HG03378 (cell line): ENCODE data around the gene ZNF438.
"Not testable (repeated sequence)": the region's sequence is repeated elsewhere in the genome, so short reads cannot be mapped to it uniquely, and the experiment has no call there.

Experiments
- ATAC-seq: cut with Tn5 transposase; IDR thresholded peaks from one replicate; pipeline ENCODE4 v1.9.1; 2021; ENCODE audit warnings: mild to moderate bottlenecking, moderate library complexity; ENCODE audit not compliant: unreplicated experiment

ZNF438 gene

DNA sequence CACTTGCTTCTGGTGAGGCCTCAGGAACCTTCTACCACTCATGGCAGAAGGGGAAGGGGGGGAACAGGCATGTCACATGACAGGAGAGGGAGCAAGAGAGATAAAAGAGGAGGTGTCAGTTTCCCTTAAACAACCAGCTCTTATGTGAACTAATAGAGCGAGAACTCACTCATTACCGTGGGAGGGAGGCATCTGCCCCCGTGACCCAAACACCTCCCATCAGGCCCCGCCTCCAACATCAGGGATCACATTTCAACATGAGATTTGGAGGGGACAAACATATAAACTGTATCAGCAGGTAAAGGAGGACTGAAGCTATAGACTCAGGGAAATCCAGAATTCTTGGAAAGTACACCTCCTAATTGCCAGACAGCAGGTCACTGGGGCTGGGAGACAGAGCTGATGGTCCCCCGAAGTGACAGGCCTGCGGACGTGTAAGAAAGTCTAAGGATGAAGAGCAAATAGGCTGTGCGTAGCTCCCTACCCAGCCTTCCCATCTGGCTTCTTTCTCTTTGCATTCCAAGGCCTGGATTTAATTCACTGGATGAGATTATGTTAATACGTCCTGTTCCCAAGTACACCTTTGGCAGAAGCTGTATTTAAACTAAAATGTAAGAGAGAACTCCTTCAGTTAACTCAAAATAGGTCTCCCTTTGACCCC lies 215.4 kb downstream of the ZNF438 start:
- no peak for ATAC-seq

DNA sequence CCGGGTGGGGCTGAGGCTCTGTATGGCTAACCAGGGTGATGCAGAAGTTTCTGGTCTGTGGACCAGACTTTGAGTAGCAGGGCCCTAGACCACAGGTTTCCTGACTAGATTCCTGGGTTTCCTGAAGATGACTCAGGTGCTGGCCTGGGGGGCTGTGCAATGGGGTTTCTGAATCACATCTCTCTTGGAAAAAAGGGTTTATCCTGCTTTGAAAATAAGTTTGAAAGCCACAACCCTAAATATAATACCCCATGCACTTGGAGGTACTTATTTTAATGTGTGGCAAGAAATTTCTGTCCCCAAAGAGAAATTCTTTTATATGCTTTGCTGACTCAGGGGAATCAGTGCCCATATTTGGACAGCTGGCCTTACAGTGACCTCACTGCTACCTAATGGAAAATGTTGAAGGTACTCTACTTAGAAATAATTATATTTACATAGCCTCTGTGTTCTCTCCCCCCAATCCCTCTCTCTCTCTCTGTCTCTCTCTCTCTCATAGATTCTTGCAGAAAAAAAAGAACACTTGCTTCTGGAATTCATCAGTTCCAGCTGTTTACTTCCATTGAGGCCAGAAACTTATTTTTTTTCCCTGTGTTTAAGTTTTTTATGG lies 217.7 kb downstream of the ZNF438 start:
- ATAC-seq: no peak

DNA sequence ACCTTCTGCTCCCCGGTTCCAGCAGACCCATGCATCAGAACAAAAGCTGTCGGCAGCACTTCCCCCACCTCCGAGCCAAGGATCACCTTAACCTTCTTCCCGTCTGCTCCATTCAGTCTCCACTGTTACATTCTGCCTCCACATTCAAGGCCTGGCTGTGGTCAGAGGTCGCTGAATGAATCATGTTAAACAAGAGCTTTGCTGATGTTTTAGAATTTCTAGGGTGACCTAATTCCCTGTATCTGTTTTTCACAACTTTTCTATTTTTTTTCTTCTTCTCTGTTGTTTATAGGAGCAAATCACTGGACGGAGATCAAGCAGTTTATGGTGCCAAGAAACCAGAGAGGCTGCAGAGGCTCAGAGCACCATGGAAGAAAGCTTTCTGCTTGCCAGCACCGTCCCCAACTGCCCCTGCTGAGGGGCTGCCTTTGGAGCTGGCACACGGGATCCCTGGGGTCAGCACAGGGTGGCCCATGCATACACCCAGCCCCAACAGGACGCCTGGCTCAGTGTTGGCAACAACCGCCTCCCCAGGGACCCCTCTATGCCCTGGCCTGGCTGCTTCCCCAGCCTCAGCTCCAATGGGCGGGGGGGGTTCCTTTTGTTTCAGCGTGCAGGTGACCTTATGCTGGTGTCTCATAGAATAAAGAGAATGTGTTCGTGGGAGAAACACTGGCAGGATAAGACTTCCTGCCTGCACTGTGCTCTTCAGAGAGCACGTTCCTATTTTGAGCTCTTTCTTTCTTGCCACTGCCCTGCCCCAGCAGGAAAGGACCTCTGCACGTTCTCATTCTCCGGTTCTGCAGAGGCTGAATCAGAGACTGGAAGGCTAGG lies 219.4 kb downstream of the ZNF438 start:
- no peak for ATAC-seq

DNA sequence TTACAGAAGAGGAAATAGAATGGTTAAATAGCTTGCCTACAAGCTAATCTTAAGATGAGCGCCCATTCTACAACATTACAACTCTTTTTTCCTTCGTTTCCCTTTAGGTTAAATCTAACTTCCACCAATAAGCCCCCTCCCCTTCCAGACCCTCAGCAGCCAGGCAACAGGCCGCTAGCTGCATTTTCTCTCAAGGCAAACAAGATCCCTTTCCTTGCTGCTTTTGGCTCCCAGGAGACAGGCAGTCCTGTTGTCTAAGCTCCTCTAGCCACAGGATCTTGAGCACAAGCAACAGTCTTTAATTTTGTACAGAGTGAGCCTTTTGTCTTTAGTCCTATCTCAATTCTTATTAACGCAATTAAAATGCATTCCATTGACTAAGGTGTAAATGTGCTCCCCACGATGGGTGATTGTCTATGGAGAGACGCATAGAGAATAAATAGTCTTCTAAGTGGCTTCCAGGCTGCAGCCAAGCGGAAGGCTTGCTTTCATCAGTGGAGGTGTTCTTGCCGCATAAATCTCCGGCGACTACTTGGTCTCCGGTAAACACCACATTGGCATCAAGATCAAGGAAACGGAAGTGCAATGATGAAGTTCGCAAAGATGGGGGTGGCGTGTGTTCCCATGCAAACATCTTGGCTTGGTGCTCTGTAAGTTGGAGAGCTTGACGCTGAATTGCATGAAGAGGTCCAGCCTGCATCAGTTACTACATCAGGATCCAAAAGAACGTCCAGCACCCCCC lies 220.2 kb downstream of the ZNF438 start:
- no peak for ATAC-seq

DNA sequence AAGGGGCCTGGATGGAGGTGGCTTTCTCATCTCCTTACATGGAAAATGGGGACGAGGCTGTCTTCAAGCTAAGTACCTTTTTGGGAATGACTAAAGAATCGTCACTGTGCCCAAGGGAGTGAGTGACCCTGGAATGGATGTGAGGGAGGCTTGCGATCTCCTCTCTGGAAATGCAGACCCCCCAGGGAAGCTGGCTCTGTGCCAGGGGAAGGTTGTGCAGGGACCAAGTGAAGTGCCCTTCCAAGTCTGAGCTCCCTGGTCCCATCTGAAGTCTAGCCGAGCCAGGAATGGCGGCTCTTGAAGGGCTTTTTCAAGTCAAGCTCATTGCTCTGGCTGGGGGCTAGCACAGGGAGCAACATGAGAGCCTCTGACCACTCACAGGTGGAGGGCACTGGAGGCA lies 221.2 kb downstream of the ZNF438 start:
- ATAC-seq: no peak

DNA sequence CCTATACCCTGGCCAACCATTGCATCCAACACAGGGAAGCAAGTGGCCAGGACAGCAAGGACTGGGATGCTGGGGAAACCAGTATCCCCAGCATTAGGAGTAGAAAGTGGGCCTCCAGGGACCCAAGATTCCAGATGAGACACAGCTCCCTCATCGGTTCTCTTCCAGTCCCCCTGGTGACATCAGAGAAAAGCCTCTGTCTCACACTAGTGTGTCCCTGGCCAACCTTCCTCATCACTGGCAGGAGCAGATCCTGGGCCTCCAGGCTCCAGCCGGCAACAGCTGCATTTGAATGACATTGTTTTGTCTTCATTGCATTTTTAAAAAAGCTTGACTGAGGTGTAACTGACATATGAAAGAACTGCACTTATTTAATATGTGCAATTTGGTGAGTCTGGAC lies 224.8 kb downstream of the ZNF438 start:
- no peak for ATAC-seq

DNA sequence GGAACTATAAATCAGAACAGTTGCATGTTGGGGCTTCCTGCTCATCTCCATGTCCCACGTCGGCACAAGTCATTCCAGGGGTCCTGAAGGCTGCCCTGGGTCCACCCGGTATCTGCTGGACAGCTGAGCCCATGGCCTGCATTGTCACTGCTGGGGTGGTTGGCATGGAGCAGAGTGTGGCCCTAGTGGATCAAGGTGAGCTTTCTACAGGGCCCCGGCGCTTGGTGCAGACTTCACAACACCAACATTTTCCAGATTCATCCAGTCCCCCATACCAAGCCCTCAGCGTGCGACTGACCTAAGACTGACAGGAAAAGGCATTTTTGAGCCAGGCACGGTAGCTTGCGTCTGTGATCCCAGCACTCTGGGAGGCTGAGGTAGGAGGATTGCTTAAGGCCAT lies 226.6 kb downstream of the ZNF438 start:
- ATAC-seq: no peak

DNA sequence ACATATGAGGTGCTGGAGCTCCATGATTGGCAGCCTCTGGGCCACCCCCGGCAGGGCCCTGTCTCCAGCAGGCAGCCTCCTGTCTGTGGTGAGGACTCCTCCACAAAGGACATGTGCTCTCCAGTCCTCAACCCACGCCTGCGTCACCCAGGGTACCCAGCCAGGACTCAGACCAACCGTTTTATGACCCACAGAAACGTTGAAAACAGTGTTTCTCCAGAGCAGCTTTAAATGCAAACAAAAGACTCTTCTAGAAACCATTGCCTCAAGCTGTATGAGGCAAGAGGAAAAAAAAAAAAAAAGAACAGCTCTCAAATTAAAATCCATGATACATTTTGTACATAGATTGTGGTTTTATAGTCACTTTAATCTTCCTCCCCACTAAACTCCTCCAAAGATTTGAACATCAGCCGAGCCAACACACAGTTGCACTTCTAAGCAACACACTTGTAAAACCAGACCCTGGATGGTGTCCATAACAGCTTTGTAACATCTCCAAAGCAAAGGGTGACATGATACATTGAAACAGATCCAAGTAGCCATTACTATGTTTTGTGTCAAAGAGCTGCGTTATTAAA lies 227.1 kb downstream of the ZNF438 start:
- no peak for ATAC-seq

DNA sequence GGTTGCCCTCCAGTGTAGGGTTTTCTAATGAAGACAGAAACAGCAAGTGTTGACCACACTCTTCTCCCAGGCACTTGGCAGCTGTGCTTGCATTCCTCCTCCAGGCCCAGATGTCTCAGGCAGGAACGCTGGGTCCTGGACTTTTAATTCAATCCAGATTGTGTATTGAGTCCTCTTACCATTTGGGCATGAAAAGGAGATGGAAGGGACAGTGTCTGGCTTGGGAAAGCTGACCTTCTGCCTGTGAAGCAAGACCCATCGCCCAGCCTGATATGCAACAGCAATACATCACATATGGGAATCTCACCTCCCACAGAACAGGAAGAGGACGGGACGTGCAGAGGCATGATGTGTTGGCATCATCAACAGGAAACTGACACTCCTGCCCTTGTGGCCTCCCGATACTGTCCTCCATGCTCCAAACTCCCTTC lies 227.8 kb downstream of the ZNF438 start:
- no peak for ATAC-seq

DNA sequence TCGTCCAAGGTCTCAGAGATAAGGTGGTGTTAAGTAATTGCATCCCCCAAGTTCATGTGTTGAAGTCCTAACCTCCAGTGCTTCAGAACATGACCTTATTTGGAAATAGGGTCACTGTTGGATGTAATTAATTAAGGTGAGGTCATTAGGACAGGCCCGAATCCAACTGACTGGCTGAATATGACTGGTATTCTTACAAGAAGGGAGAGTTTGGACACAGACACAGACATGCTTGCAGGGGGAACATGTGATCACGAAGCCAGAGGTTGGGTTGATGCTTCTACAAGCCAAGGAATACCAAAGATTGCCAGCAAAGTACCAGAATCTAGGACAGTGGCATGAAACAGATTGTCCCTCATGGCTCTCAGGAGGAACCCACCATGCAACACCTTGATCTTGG lies 228.6 kb downstream of the ZNF438 start:
- no peak for ATAC-seq

DNA sequence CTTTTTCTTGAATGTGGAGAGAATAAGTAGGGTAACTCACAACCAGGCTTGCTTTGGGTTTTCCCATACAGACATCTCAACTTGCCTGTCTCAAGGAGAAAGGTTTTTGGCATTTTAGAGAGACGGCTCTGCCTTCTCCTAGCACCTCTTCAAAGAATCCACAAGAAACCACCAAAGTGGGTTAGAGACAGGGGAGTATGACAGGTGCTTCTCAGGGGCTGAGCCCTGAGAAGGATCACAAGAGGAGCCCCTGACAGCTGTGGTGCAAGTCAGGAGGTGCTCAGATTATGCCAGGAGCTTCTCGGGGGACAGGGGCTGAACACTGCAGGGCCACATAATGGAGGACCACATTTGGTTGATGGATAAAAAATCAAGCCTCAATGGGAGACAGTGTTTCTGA lies 231.3 kb downstream of the ZNF438 start:
- ATAC-seq: no peak

DNA sequence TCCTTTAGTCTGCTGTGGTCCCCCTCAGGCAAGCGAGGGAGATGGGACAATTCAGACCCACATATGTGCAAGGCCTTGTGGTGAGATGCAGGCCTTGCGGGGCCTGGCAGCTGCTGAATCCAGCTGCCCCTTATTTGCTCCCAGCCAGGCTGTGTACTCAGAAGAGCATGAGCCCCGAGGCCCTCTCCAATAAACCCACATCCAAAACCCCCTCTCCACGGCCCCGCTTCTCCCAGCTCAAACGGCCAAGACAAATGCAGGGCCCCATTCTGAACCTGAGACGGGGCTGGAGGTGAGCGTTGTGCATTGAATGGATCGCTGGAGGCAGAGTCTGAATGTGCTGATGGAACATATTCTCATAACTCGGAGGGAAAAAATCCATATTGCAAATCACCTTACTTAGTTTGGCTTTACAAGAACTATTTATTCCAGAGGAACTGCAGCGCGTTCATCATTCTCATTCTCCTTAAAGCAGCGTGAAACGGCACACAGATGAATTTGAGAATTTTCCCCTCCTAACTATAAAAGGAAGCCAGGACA lies 232.9 kb downstream of the ZNF438 start:
- no peak for ATAC-seq

DNA sequence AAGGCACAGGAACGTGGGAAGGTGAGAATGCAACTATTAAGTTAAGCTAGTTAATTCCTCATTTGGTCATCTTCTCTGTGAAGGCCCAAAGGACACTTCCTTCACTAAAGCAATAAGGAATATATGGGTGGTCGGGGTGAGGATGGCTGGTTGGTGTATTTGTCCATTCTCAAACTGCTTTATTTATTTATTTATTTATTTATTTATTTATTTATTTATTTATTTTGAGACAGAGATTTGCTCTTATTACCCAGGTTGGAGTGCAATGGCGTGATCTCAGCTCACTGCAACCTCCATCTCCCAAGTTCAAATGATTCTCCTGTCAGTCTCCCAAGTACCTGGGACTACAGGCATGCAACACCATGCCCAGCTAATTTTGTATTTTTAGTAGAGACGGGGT lies 236.6 kb downstream of the ZNF438 start:
- ATAC-seq: not testable (repeated sequence)
